Endothelial cell of umbilical vein (primary cell): ENCODE measurements around the gene LIPT1. TPM values are rescaled to one million over a fixed set of nuclear protein-coding genes. Genes with fewer than 3 reads are reported as not detected.
A peak's percentile ranks its signal among the peaks of the same experiment; 100 is the strongest.

Experiments used
- Bru-seq: library from RNA; stranded (reverse); fragments of 400-500 nt; gene quantifications from one replicate; lab custom pipeline; 2021; lab: Mats Ljungman, UMichigan
- BruChase-seq, 2 experiments: library from RNA; stranded (reverse); fragments of 400-500 nt; gene quantifications; one replicate each; lab custom pipeline; 2021; lab: Mats Ljungman, UMichigan
- BruUV-seq: library from RNA; stranded (reverse); fragments of 400-500 nt; replicated peaks from 2 replicates; lab custom pipeline; 2021; lab: Mats Ljungman, UMichigan
- CTCF ChIA-PET: fragments of 300-600, 350-600 bp; sonication (Branson Sonifier 250); formaldehyde crosslinking; loops from one replicate; lab custom pipeline; 2021; ENCODE audit warnings: antibody characterized with exemption, inconsistent platforms; lab: Charles Lee
- POLR2A ChIA-PET: fragments of 300-600, 350-600 bp; sonication (Branson Sonifier 250); formaldehyde crosslinking; loops from one replicate; lab custom pipeline; 2021; ENCODE audit warnings: antibody characterized with exemption, inconsistent platforms; lab: Charles Lee
- DNase-seq: peaks from one replicate; pipeline ENCODE4 v3.0.0-alpha.2; 2011; ENCODE audit warnings: low read depth, low spot score
- FAIRE-seq: peaks from 2 replicates; lab custom pipeline; 2011; peaks lifted over from hg19 to GRCh38; lab: Jason Lieb, UNC
- H2AFZ ChIP-seq: 2 replicates; pipeline ENCODE4 v1.6.0; 2012; ENCODE audit warnings: low read depth, low read length, control low read depth, inconsistent platforms
- H3K27ac ChIP-seq: 2 replicates; pipeline ENCODE4 v1.5.1; 2011; ENCODE audit warnings: low read depth, mild to moderate bottlenecking, control low read depth, low read length, moderate library complexity; ENCODE audit not compliant: insufficient read depth
- H3K27me3 ChIP-seq, 2 experiments: 2 replicates each; pipeline versions ENCODE4 v1.6.0 to v1.6.1; 2011; ENCODE audit warnings: low read length in 2 of 2, mixed read lengths in 1 of 2; ENCODE audit not compliant: control insufficient read depth in 2 of 2, insufficient read depth in 2 of 2
- H3K36me3 ChIP-seq, 2 experiments: 2 replicates in 1 of 2; 3 replicates in 1 of 2; pipeline ENCODE4 v1.5.1; 2011; ENCODE audit warnings: low read length in 2 of 2, mild to moderate bottlenecking in 1 of 2, moderate library complexity in 1 of 2; ENCODE audit not compliant: control insufficient read depth in 2 of 2, insufficient read depth in 2 of 2; ENCODE audit errors: extremely low read depth in 1 of 2
- H3K4me1 ChIP-seq: 3 replicates; pipeline ENCODE4 v1.5.1; 2011; ENCODE audit warnings: mild to moderate bottlenecking, low read length; ENCODE audit not compliant: control insufficient read depth, insufficient read depth; ENCODE audit errors: extremely low read depth
- H3K4me2 ChIP-seq: 2 replicates; pipeline ENCODE4 v1.6.1; 2011; ENCODE audit warnings: low read length, control low read depth, mixed read lengths; ENCODE audit not compliant: insufficient read depth
- H3K4me3 ChIP-seq, 3 experiments: fragments of 200-600 bp in 1 of 3; sonication (generic), shearing (Covaris generic) in 1 of 3; replicated peaks in 1 of 3; 2 replicates each; pipeline ENCODE4 v1.5.1; 2011 to 2016; ENCODE audit warnings: control low read depth in 3 of 3, low read length in 3 of 3, mild to moderate bottlenecking in 2 of 3, inconsistent platforms in 1 of 3, low read depth in 1 of 3, moderate library complexity in 1 of 3; ENCODE audit not compliant: insufficient read depth in 1 of 3
- H3K79me2 ChIP-seq: 2 replicates; pipeline ENCODE4 v1.6.0; 2012; ENCODE audit warnings: low read length, inconsistent platforms; ENCODE audit not compliant: control insufficient read depth, insufficient read depth
- H3K9ac ChIP-seq: replicated peaks from 2 replicates; pipeline ENCODE3; 2011; ENCODE audit warnings: low read length, control low read depth; ENCODE audit not compliant: insufficient read depth; ENCODE audit errors: extremely low read depth
- H3K9me1 ChIP-seq: replicated peaks from 3 replicates; pipeline ENCODE4 v1.6.0; 2011; ENCODE audit warnings: mild to moderate bottlenecking, low read length; ENCODE audit not compliant: control insufficient read depth, insufficient read depth; ENCODE audit errors: extremely low read depth
- H3K9me3 ChIP-seq: replicated peaks from 2 replicates; pipeline ENCODE4 v1.5.1; 2012; ENCODE audit warnings: low read length, inconsistent platforms; ENCODE audit not compliant: control insufficient read depth, insufficient read depth
- H4K20me1 ChIP-seq: replicated peaks from 2 replicates; pipeline ENCODE3; 2011; ENCODE audit warnings: mild to moderate bottlenecking, low read length; ENCODE audit not compliant: control insufficient read depth, insufficient read depth; ENCODE audit errors: extremely low read depth
- EZH2 ChIP-seq: IDR thresholded peaks from 2 replicates; pipeline ENCODE4 v1.6.1; 2012; ENCODE audit warnings: borderline replicate concordance, low read depth, mild to moderate bottlenecking, moderate library complexity, low read length, inconsistent platforms; ENCODE audit not compliant: severe bottlenecking
- FOS ChIP-seq: IDR thresholded peaks from 2 replicates; pipeline ENCODE4 v1.6.1; 2011; ENCODE audit warnings: mild to moderate bottlenecking, low read length, moderate library complexity, borderline replicate concordance; ENCODE audit not compliant: insufficient read depth
- GATA2 ChIP-seq: IDR thresholded peaks from 2 replicates; pipeline ENCODE4 v1.7.0; 2011; ENCODE audit warnings: low read depth, mild to moderate bottlenecking, moderate library complexity, mixed read lengths, low read length; ENCODE audit not compliant: insufficient read length, insufficient read depth
- JUN ChIP-seq: IDR thresholded peaks from 2 replicates; pipeline ENCODE4 v1.6.1; 2011; ENCODE audit warnings: borderline replicate concordance, low read depth; ENCODE audit not compliant: insufficient read length, insufficient read depth
- MYC ChIP-seq: IDR thresholded peaks from one replicate; pipeline ENCODE4 v1.6.1; 2011; ENCODE audit warnings: mild to moderate bottlenecking, low read depth, low read length
- POLR2A ChIP-seq: IDR thresholded peaks from 2 replicates; pipeline ENCODE4 v1.6.1; 2012; ENCODE audit warnings: low read depth, mild to moderate bottlenecking, control low read depth, low read length
- POLR2AphosphoS5 ChIP-seq: IDR thresholded peaks from 2 replicates; pipeline ENCODE4 v1.6.1; 2012; ENCODE audit warnings: low read depth, mild to moderate bottlenecking, control low read depth, low read length, moderate library complexity; ENCODE audit not compliant: insufficient read depth
- dilution Hi-C: fragments of 300-500 bp; cut with MboI; formaldehyde crosslinking; loops from one replicate; pipeline ENCODE4 v1.15.0; 2019; ENCODE audit warnings: low sequenced_read_pairs; ENCODE audit not compliant: extremely low pct_ligation_motif_present
- intact Hi-C: fragments of 100-400 bp; cut with micrococcal nuclease; formaldehyde crosslinking; loops from one replicate; pipeline ENCODE4 v1.10.0; 2022
- long read RNA-seq: library from polyadenylated mRNA; stranded (forward); transcript quantifications from one replicate; pipeline ENCODE4 v2.0.0, GENCODE V29; 2021
- polyA minus RNA-seq, 3 experiments: library from RNA; depleted of rRNA, polyadenylated mRNA; stranded (reverse); fragments of >200 nt; gene quantifications; 1 replicate in 1 of 3; 2 replicates in 2 of 3; pipeline ENCODE4 v1.2.3, GENCODE V29; 2011
- polyA plus RNA-seq, 4 experiments: library from polyadenylated mRNA; depleted of rRNA in 3 of 4; stranded (reverse) in 3 of 4; unstranded in 1 of 4; fragments of >200 nt; gene quantifications; 2 replicates each; pipeline versions ENCODE4 v1.2.1 to v1.2.3, GENCODE V29; 2011 to 2012; ENCODE audit warnings: missing spikeins in 1 of 4
- total RNA-seq: library from RNA; stranded (reverse); gene quantifications from 2 replicates; pipeline ENCODE4 v1.2.3, GENCODE V29; 2021
- TF ChIP-seq, protein P1 (sequence below), 2 donors: IDR thresholded peaks; 1 replicate in 1 of 2; 2 replicates in 1 of 2; pipeline ENCODE4 v1.5.1; 2011; ENCODE audit warnings: low read length in 2 of 2, mild to moderate bottlenecking in 2 of 2, moderate library complexity in 2 of 2, control low read depth in 1 of 2, inconsistent platforms in 1 of 2, low read depth in 1 of 2; ENCODE audit not compliant: insufficient read depth in 1 of 2; ENCODE audit errors: extremely low read depth in 1 of 2
- TF ChIP-seq, protein P2 (sequence below): IDR thresholded peaks from 2 replicates; pipeline ENCODE4 v1.6.1; 2011; ENCODE audit not compliant: insufficient read depth, insufficient read length

LIPT1 gene
- total RNA-seq, result 4.8 and 5.3 TPM in 2 replicates
- polyA plus RNA-seq, result 3.3 and 3.7 TPM in 2 replicates
- 3.2 and 4.2 TPM in 2 replicates for polyA plus RNA-seq (2011; cell fraction: cytosol; rRNA removed)
- polyA plus RNA-seq (2011; cell fraction: nucleus; rRNA removed), result 6.3 and 7.3 TPM in 2 replicates
- 4.5 and 6.4 TPM in 2 replicates for polyA plus RNA-seq (2012)
- 1.4 and 4.3 TPM in 2 replicates for polyA minus RNA-seq
- 3.5 TPM for polyA minus RNA-seq (2011; cell fraction: cytosol; rRNA and poly(A)+ RNA removed)
- 2.3 and 5.1 TPM in 2 replicates for polyA minus RNA-seq (2011; cell fraction: nucleus; rRNA and poly(A)+ RNA removed)
- Bru-seq, nascent RNA, result percentile 64 among the genes with signal in this experiment
- percentile 60 among the genes with signal in this experiment for BruChase-seq, experiment 1, labeled RNA remaining after a 6-hour chase
- BruChase-seq, experiment 2, labeled RNA remaining after a 2-hour chase, result percentile 79 among the genes with signal in this experiment
- long read RNA-seq, partial matches to known transcripts, result 0 of 3 reads
- long read RNA-seq, other reads (novel, unspliced or antisense), result 0 of 3 reads

DNA sequence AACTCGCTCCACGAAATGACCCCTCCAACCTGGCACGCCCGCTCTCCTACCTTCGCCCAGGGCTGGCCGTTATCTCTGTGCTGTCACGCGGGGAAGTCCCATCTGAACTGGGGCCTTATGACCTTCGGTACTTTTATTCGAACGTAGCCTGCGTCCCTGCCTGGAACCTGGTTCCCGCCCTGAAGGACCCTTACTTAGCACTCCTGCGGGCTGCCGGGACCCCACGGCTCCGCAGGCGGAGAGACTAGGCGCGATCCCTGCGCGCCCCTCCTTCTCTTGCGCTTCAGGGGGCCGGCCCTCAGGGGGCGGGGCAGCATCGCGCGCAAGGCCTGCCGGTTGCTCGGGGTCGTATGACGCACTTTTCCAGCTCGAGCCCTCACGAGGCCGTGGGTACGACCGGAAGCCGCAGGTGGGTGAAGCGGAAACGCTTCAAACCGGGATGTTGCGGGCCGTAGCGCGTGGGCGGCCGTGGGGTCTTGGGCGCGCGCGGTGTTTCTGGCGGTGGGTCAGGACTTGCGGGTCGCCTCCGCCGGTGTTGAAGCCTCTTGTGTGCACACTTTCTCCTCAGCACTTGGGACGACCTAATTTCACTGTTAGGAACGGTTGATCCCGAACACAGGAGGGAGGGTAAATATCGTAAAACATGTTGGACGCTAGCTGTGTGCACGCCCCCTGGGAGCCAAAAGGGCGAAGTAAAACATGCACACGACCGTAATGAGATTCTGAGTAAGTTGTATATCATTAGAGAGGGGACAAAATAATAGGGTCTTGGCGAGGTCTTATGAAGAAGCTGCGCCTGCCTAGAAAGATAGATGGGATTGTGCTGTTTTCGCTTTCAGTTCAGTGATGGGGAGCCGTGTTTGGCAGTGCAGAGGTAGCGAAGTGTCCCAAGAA, at the start of gene LIPT1, which contains the start of gene TSGA10:
Gene LIPT1, plus strand, starts transcription at position 325 of the 894 bp plus-strand sequence. CDS start 6,991 bp downstream, outside the sequence.
Gene TSGA10, minus strand, starts transcription at position 300 of the 894 bp plus-strand sequence. CDS start 45,503 bp downstream, outside the sequence.
- peak; percentile 75 for FAIRE-seq
- CTCF ChIA-PET, result interaction anchor here (0.7 to 1.9 kb wide), 3 partner anchors 13 to 505 kb away, joined by 3 to 6 read pairs (median 5); partner anchors contain the start of genes C2orf15 and EIF5B

More for the DNA sequence above, at the start of gene LIPT1, which contains the start of gene TSGA10:
- Histone ChIP-seq H3K79me2 (peaks cover 2% of the 10 kb centered on the region), H3K4me1 (peaks cover 10% of the 10 kb centered on the region), H4K20me1 (no peaks in the 10 kb centered on the region), H3K4me3 (peak within 1 kb of the TSS; percentile 92 to 99 (median 98)), H3K27ac (peak within 1 kb of the TSS; percentile 83), H3K9me3 (no peaks in the 10 kb centered on the region), H3K27me3 (no peaks in the 10 kb centered on the region), H3K9me1 (no peaks in the 10 kb centered on the region), H3K4me2 (peak within 1 kb of the TSS; percentile 84), H2AFZ (peak within 1 kb of the TSS; percentile 94), H3K36me3 (no peaks in the 10 kb centered on the region), H3K9ac (peak within 1 kb of the TSS; percentile 93)
- peak; percentile 90 for DNase-seq
- intact Hi-C loops, result loop anchor here (1.0 kb wide), 1 partner anchor 14 kb away; the partner anchor contains the start of gene C2orf15
- BruUV-seq, result TSS peak; percentile 46
- TF ChIP-seq MYC (no peak), GATA2 (no peak), FOS (peak; percentile 41), POLR2AphosphoS5 (peak; percentile 88), JUN (no peak), POLR2A (peak; percentile 72), EZH2 (no peak)
- TF ChIP-seq, protein P1, sequence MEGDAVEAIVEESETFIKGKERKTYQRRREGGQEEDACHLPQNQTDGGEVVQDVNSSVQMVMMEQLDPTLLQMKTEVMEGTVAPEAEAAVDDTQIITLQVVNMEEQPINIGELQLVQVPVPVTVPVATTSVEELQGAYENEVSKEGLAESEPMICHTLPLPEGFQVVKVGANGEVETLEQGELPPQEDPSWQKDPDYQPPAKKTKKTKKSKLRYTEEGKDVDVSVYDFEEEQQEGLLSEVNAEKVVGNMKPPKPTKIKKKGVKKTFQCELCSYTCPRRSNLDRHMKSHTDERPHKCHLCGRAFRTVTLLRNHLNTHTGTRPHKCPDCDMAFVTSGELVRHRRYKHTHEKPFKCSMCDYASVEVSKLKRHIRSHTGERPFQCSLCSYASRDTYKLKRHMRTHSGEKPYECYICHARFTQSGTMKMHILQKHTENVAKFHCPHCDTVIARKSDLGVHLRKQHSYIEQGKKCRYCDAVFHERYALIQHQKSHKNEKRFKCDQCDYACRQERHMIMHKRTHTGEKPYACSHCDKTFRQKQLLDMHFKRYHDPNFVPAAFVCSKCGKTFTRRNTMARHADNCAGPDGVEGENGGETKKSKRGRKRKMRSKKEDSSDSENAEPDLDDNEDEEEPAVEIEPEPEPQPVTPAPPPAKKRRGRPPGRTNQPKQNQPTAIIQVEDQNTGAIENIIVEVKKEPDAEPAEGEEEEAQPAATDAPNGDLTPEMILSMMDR (IDR thresholded peaks at IDR 0.05; ENCODE audit: extremely low read depth in 1 of 2, insufficient read depth in 1 of 2, low read depth in 1 of 2, low read length in 2 of 2), result peak in 1 of 2 donors; percentile 2
- TF ChIP-seq, protein P2, sequence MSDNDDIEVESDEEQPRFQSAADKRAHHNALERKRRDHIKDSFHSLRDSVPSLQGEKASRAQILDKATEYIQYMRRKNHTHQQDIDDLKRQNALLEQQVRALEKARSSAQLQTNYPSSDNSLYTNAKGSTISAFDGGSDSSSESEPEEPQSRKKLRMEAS, result peak; percentile 64
- dilution Hi-C loops, result no loop called here
- POLR2A ChIA-PET, result no interaction called here
